HG02678 (cell line): ENCODE measurements around the gene KRCC1.

Source experiments
- ATAC-seq: cut with Tn5 transposase; IDR thresholded peaks from one replicate; pipeline ENCODE4 v1.9.1; 2021; ENCODE audit warnings: mild to moderate bottlenecking, moderate library complexity; ENCODE audit not compliant: unreplicated experiment

The KRCC1 gene

GRCh38 chr2:88055371-88056128 lies at the start of gene KRCC1:
Gene KRCC1 (minus strand): TSS chr2:88055783. CDS start chr2:88028563, 27,220 bp downstream.
- peak; percentile 94 for ATAC-seq

DNA sequence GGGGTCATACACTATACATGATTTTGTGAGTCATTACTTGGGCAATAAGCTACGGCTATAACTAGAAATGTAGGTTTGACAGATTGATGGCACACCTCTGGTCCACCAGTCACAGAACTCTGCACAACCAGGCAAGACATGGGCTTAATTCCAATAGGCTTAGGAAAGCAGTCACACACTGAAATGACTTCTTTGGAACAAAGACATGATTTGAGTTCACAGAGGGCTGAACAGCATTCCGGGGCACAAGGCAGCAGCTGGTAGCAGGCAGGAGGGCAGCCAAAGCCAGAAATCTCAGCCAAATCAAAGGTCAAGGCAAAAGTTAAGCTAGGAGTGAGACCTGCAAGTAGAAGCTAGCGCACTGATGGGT lies 44.9 kb upstream of the KRCC1 start:
- no peak for ATAC-seq

- ATAC-seq, result no peak
Observed at GRCh38 chr2:88099798-88100488, 44.4 kb upstream of the KRCC1 start.

GRCh38 chr2:88098558-88098900 lies 42.9 kb upstream of the KRCC1 start:
- ATAC-seq, result no peak

GRCh38 chr2:88097891-88098557 lies 42.4 kb upstream of the KRCC1 start:
- ATAC-seq, result no peak

DNA sequence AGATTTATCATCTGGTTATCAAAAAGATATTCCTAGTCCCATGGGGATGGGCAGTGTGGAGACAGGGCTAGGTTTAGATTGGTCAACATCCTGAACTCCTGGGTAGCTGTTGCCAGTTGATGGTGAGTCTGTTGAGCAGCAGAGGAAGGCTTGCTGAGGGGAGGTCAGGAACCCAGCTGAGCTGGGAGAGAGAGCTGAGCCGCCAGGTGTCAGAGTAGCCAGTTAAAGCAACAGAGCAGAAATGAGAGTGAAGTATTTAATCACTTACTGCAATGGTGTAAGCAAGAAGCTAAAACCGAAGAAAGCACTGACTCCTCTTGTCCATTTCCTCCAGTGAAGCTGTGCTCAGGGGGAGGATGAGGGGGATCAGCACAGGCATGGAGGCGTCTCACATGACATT lies 41.6 kb upstream of the KRCC1 start:
- ATAC-seq, result no peak

DNA sequence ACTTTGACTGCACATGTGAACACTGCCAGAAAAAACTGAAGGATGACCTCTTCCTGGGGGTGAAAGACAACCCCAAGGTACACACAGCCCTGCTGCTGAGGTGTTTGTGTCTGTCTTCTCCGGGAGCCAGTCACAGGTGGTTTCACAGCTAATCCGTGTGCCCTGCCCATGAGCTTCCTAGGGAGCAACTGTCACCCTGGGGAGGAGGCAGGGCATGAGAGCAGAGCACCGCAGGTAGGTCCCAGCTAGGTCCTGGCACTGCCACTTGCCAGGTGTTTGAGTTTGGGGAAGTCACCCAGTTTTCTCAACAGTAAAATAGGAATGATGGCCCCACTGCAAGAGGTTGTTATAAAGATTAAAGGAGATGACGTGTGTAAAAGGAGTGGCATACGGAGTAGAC lies 41.1 kb upstream of the KRCC1 start:
- ATAC-seq, result no peak

DNA sequence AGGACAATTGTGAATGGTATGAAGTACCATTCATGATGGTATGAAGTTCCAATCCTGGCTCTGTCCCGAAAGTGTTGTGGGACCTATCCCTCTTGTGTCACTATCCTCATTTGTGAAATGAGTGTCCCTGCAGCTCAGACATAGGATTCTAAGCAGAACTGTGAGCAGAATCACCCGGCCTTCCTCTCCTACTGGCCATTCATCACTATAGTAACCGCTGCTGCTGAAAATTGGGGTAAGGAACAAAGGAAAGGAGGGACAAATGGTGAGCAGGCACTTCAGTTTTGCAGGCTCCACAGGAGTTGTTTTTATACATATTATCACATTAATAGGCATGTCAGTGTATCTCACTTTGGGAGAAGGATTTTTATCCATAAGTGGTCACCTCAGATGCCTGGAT lies 39.4 kb upstream of the KRCC1 start:
- ATAC-seq, result no peak

GRCh38 chr2:88092773-88093172 lies 37.2 kb upstream of the KRCC1 start:
- ATAC-seq, result no peak

DNA sequence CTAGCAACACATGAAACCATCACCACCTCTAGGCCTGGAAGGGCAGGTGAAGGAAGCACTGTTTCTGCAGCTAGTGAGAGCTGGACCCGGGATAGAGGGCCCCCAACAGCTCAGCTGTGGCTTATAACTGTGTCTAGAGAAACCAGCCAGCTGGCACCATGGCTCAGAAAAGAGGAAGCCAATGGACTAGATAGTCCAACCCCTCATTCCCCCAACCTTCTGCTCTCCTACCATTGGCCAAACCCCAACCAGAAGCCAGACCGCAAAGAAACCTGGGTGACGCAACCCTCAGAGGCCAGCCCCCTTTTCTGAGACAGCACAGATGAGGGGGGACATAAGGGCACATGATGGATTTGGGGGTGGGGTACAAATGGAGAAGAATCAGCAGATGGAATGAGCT lies 36.4 kb upstream of the KRCC1 start:
- no peak for ATAC-seq

DNA sequence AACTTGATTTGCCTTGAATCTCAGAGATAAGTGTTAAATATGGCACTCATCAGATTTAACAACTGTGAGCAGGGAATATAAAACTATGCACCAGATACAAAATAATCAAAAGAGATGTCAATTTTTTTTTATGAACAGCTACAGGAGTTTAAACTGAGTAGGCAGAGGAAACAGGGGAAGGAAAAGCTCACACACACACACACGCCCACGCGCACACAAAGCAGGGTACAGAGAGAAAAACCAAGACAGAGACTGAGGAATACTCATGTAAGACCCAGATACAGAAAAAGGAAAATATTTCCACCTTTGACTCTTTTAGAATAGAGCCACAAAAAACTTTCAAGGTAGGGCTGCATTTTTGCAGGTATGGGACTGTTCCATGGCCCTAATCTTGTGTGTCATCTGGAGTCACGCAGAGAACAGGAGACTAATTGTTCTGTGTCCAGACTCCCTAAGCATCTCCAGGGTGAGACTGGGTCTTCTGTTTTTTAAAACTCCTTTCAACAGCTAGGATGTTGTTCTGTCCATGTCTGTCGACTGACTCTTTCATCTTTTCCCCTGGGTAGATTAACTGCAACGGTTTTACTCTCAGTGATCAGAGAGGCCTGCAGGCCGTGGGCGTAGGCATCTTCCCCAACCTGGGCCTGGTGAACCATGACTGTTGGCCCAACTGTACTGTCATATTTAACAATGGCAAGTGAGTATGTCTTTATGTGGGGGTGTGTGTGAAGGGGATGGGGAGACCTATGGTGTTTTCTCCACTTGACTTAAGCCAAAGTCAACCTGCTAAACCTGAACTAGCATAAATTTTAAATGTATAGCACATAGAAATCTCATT lies 35.1 kb upstream of the KRCC1 start:
- no peak for ATAC-seq

- ATAC-seq, result no peak
Observed at GRCh38 chr2:88088999-88089398, 33.4 kb upstream of the KRCC1 start.

DNA sequence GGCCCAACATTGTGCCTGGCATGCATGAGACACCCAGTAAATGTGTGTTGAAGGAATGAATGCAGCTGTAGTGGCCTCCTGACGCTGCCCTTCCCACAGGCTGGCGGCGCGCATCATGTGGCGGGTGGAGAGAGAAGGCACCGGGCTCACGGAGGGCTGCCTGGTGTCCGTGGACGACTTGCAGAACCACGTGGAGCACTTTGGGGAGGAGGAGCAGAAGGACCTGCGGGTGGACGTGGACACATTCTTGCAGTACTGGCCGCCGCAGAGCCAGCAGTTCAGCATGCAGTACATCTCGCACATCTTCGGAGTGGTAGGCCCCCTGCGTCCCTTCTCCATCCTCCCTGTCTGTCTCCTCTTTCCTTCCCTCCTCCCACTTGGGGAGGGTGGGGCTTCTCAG lies 32.2 kb upstream of the KRCC1 start:
- no peak for ATAC-seq

GRCh38 chr2:88087073-88087472 lies 31.5 kb upstream of the KRCC1 start:
- no peak for ATAC-seq

DNA sequence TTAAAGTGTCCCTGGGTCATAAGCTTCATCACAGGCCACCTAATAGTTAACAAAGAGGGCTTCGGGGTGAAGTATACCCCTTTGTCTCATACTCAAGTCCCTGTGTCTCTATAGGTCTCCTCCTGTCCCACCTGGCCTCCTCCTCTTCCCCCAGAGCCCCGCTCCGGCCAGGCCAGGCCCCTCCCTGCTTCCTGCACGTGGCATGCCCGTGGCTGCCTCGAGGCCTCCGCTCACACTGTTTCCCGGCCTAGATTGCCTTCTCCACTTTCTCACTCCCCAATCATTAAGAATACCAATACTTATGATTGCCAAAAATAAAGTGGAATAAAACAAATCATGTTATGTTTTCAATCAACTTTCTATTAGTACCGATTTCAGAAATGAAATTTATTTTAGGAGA lies 30.8 kb upstream of the KRCC1 start:
- ATAC-seq, result no peak

GRCh38 chr2:88085602-88086001 lies 30.0 kb upstream of the KRCC1 start:
- ATAC-seq, result no peak

DNA sequence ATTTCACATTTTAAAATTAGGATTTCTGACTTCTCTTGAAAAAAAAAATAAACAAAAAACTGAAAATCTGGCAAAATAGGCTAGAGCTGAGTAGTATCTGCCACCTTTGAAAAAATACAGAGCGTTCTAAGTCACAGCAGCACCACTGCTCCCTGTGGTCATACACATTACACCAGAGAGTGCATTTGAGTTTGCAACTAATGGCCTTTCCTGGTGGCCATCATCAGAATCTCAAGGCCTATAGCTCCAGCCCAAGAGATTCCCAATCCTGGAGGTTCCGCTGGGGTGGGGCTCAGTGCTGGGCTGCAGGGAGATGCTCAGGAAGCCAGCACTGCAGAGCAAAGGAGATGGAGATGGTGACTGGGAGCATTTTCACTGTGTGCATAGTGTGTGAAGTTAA lies 29.5 kb upstream of the KRCC1 start:
- no peak for ATAC-seq

- ATAC-seq, result no peak
Observed at GRCh38 chr2:88082781-88083180, 27.2 kb upstream of the KRCC1 start.

- no peak for ATAC-seq
Observed at GRCh38 chr2:88081924-88082608, 26.5 kb upstream of the KRCC1 start.

DNA sequence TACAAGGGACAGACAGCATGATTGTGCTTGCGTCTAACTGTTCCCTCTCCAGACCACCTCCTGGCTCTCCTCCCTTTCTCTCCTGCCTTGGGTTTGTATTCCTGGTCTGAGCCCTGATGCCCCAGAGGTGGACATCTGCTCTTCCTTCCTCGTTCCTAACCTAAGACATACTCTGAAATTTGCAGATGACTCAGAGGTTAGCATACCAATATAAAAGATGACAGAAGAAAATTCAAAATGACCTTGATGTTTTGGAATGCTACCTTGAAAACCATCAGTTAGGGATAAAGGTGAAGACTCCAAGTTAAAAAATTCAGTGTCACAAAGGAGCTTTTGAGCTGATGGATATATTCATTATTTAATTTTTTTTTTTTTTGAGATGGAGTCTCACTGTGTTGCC lies 25.0 kb upstream of the KRCC1 start:
- no peak for ATAC-seq
